Measurements from ENCODE around the gene IL18.

IL18 gene

GRCh38 chr11:112143597-112143996, 20.3 kb downstream of the IL18 start:
- WGBS (ENCODE audit: insufficient coverage), result 93% methylated on average over 2 of the region's 3 CpGs
- Histone ChIP-seq H3K27me3 (replicated peaks in 2 of 5; ENCODE audit: control insufficient read depth in 4 of 5, insufficient read depth in 5 of 5, low read length in 4 of 5) (no peaks in the 10 kb centered on the region), H3K4me3 (ENCODE audit: control insufficient read depth in 1 of 7, extremely low read depth in 1 of 7, insufficient read depth in 4 of 7, low read depth in 2 of 7, low read length in 6 of 7) (no peak overlapping the region), H3K27ac (ENCODE audit: insufficient read depth in 1 of 2, low read depth in 1 of 2, low read length in 2 of 2, poor library complexity in 1 of 2, severe bottlenecking in 2 of 2) (no peak overlapping the region), H3K36me3 (ENCODE audit: control insufficient read depth in 4 of 4, insufficient read depth in 4 of 4, low read length in 3 of 4) (peaks cover 7 to 53% (median 17%) of the 10 kb centered on the region in 4 experiments), H3K9me3 (ENCODE audit: control extremely low read depth in 1 of 5, control insufficient read depth in 4 of 5, insufficient read depth in 2 of 5, low read depth in 1 of 5, low read length in 4 of 5) (peaks cover 0 to 8% (median 4%) of the 10 kb centered on the region in 5 experiments), H3K4me1 (ENCODE audit: control extremely low read depth in 1 of 4, control insufficient read depth in 4 of 4, insufficient read depth in 4 of 4, low read length in 3 of 4) (no peaks in the 10 kb centered on the region)
- DNase-seq, result no peak
- ChIA-PET CTCF (interaction anchor here (1.8 kb wide), 1 partner anchor 31 kb away, joined by 4 read pairs; no protein-coding TSS in a partner anchor), POLR2A (no interaction called here)

- 100% methylated on average over 2 of the region's 4 CpGs for WGBS (ENCODE audit: insufficient coverage)
- no peaks in the 10 kb centered on the region for H3K27me3 ChIP-seq (replicated peaks in 2 of 5; ENCODE audit: control insufficient read depth in 4 of 5, insufficient read depth in 5 of 5, low read length in 4 of 5)
- POLR2A ChIA-PET, result no interaction called here
Observed at GRCh38 chr11:112134473-112134872, 29.4 kb downstream of the IL18 start.

GRCh38 chr11:112132737-112133136, 31.2 kb downstream of the IL18 start:
- POLR2A ChIA-PET, result no interaction called here
- Histone ChIP-seq H3K36me3 (ENCODE audit: control insufficient read depth in 4 of 4, insufficient read depth in 4 of 4, low read length in 3 of 4) (no peaks in the 10 kb centered on the region), H3K4me1 (ENCODE audit: control extremely low read depth in 1 of 4, control insufficient read depth in 4 of 4, insufficient read depth in 4 of 4, low read length in 3 of 4) (peaks cover 0 to 22% (median 13%) of the 10 kb centered on the region in 4 experiments), H3K9me3 (ENCODE audit: control extremely low read depth in 1 of 5, control insufficient read depth in 4 of 5, insufficient read depth in 2 of 5, low read depth in 1 of 5, low read length in 4 of 5) (no peaks in the 10 kb centered on the region), H3K4me3 (ENCODE audit: control insufficient read depth in 1 of 7, extremely low read depth in 1 of 7, insufficient read depth in 4 of 7, low read depth in 2 of 7, low read length in 6 of 7) (no peak overlapping the region), H3K27me3 (replicated peaks in 2 of 5; ENCODE audit: control insufficient read depth in 4 of 5, insufficient read depth in 5 of 5, low read length in 4 of 5) (no peaks in the 10 kb centered on the region), H3K27ac (ENCODE audit: insufficient read depth in 1 of 2, low read depth in 1 of 2, low read length in 2 of 2, poor library complexity in 1 of 2, severe bottlenecking in 2 of 2) (no peak overlapping the region)
- DNase-seq, result no peak
- 60% methylated on average over 1 of the region's 2 CpGs for WGBS (ENCODE audit: insufficient coverage)
- CTCF ChIA-PET, result interaction anchor here (7.1 kb wide), 1 partner anchor 21 kb away, joined by 45 read pairs; no protein-coding TSS in a partner anchor

More at GRCh38 chr11:112134473-112134872, 29.4 kb downstream of the IL18 start:
- CTCF ChIA-PET, result no interaction called here
- Histone ChIP-seq H3K9me3 (ENCODE audit: control extremely low read depth in 1 of 5, control insufficient read depth in 4 of 5, insufficient read depth in 2 of 5, low read depth in 1 of 5, low read length in 4 of 5) (no peaks in the 10 kb centered on the region), H3K4me1 (ENCODE audit: control extremely low read depth in 1 of 4, control insufficient read depth in 4 of 4, insufficient read depth in 4 of 4, low read length in 3 of 4) (peaks cover 0 to 11% (median 8%) of the 10 kb centered on the region in 4 experiments), H3K36me3 (ENCODE audit: control insufficient read depth in 4 of 4, insufficient read depth in 4 of 4, low read length in 3 of 4) (no peaks in the 10 kb centered on the region), H3K4me3 (ENCODE audit: control insufficient read depth in 1 of 7, extremely low read depth in 1 of 7, insufficient read depth in 4 of 7, low read depth in 2 of 7, low read length in 6 of 7) (no peak overlapping the region), H3K27ac (ENCODE audit: insufficient read depth in 1 of 2, low read depth in 1 of 2, low read length in 2 of 2, poor library complexity in 1 of 2, severe bottlenecking in 2 of 2) (no peak overlapping the region)
- DNase-seq, result no peak

- no peaks in the 10 kb centered on the region for H3K9me3 ChIP-seq (ENCODE audit: control extremely low read depth in 1 of 5, control insufficient read depth in 4 of 5, insufficient read depth in 2 of 5, low read depth in 1 of 5, low read length in 4 of 5)
- no peak overlapping the region for H3K4me3 ChIP-seq (ENCODE audit: control insufficient read depth in 1 of 7, extremely low read depth in 1 of 7, insufficient read depth in 4 of 7, low read depth in 2 of 7, low read length in 6 of 7)
- WGBS (ENCODE audit: insufficient coverage), result 21% methylated on average over 3 of the region's 5 CpGs
- DNase-seq, result peak; percentile 22 to 82 (median 73)
- peaks cover 0 to 22% (median 13%) of the 10 kb centered on the region in 4 experiments for H3K4me1 ChIP-seq (ENCODE audit: control extremely low read depth in 1 of 4, control insufficient read depth in 4 of 4, insufficient read depth in 4 of 4, low read length in 3 of 4)
- no peaks in the 10 kb centered on the region for H3K36me3 ChIP-seq (ENCODE audit: control insufficient read depth in 4 of 4, insufficient read depth in 4 of 4, low read length in 3 of 4)
- H3K27me3 ChIP-seq (replicated peaks in 2 of 5; ENCODE audit: control insufficient read depth in 4 of 5, insufficient read depth in 5 of 5, low read length in 4 of 5), result no peaks in the 10 kb centered on the region
- ChIA-PET CTCF (interaction anchor here (1.1 to 7.1 kb wide), 4 partner anchors 8 to 46 kb away, joined by 3 to 45 read pairs (median 6); partner anchors contain the start of gene BCO2), POLR2A (no interaction called here)
- H3K27ac ChIP-seq (ENCODE audit: insufficient read depth in 1 of 2, low read depth in 1 of 2, low read length in 2 of 2, poor library complexity in 1 of 2, severe bottlenecking in 2 of 2), result no peak overlapping the region
Observed at GRCh38 chr11:112129656-112130055, 34.2 kb downstream of the IL18 start.

- H3K9me3 ChIP-seq (ENCODE audit: control extremely low read depth in 1 of 5, control insufficient read depth in 4 of 5, insufficient read depth in 2 of 5, low read depth in 1 of 5, low read length in 4 of 5), result no peaks in the 10 kb centered on the region
- no peak overlapping the region for H3K4me3 ChIP-seq (ENCODE audit: control insufficient read depth in 1 of 7, extremely low read depth in 1 of 7, insufficient read depth in 4 of 7, low read depth in 2 of 7, low read length in 6 of 7)
- H3K27me3 ChIP-seq (replicated peaks in 2 of 5; ENCODE audit: control insufficient read depth in 4 of 5, insufficient read depth in 5 of 5, low read length in 4 of 5), result no peaks in the 10 kb centered on the region
- DNase-seq, result peak in 2 of 3 donors; percentile 23 to 27
- H3K27ac ChIP-seq (ENCODE audit: insufficient read depth in 1 of 2, low read depth in 1 of 2, low read length in 2 of 2, poor library complexity in 1 of 2, severe bottlenecking in 2 of 2), result no peak overlapping the region
- 89% methylated on average over 3 of the region's 3 CpGs for WGBS (ENCODE audit: insufficient coverage)
- CTCF ChIA-PET, result interaction anchor here (1.1 to 7.1 kb wide), 2 partner anchors 17 to 151 kb away, joined by 4 to 45 read pairs; no protein-coding TSS in a partner anchor
- H3K36me3 ChIP-seq (ENCODE audit: control insufficient read depth in 4 of 4, insufficient read depth in 4 of 4, low read length in 3 of 4), result no peaks in the 10 kb centered on the region
- H3K4me1 ChIP-seq (ENCODE audit: control extremely low read depth in 1 of 4, control insufficient read depth in 4 of 4, insufficient read depth in 4 of 4, low read length in 3 of 4), result peaks cover 0 to 22% (median 13%) of the 10 kb centered on the region in 4 experiments
- POLR2A ChIA-PET, result no interaction called here
Observed at GRCh38 chr11:112128483-112129121, 35.3 kb downstream of the IL18 start.

- DNase-seq, result no peak
- CTCF ChIA-PET, result interaction anchor here (1.3 to 7.1 kb wide), 2 partner anchors 15 to 105 kb away, joined by 4 to 45 read pairs; no protein-coding TSS in a partner anchor
- no peak overlapping the region for H3K27ac ChIP-seq (ENCODE audit: insufficient read depth in 1 of 2, low read depth in 1 of 2, low read length in 2 of 2, poor library complexity in 1 of 2, severe bottlenecking in 2 of 2)
- 100% methylated on average over 1 of the region's 2 CpGs for WGBS (ENCODE audit: insufficient coverage)
- H3K9me3 ChIP-seq (ENCODE audit: control extremely low read depth in 1 of 5, control insufficient read depth in 4 of 5, insufficient read depth in 2 of 5, low read depth in 1 of 5, low read length in 4 of 5), result no peaks in the 10 kb centered on the region
- H3K27me3 ChIP-seq (replicated peaks in 2 of 5; ENCODE audit: control insufficient read depth in 4 of 5, insufficient read depth in 5 of 5, low read length in 4 of 5), result no peaks in the 10 kb centered on the region
- H3K36me3 ChIP-seq (ENCODE audit: control insufficient read depth in 4 of 4, insufficient read depth in 4 of 4, low read length in 3 of 4), result no peaks in the 10 kb centered on the region
- POLR2A ChIA-PET, result no interaction called here
- peaks cover 0 to 19% (median 11%) of the 10 kb centered on the region in 4 experiments for H3K4me1 ChIP-seq (ENCODE audit: control extremely low read depth in 1 of 4, control insufficient read depth in 4 of 4, insufficient read depth in 4 of 4, low read length in 3 of 4)
- no peak overlapping the region for H3K4me3 ChIP-seq (ENCODE audit: control insufficient read depth in 1 of 7, extremely low read depth in 1 of 7, insufficient read depth in 4 of 7, low read depth in 2 of 7, low read length in 6 of 7)
Observed at GRCh38 chr11:112127056-112127455, 36.8 kb downstream of the IL18 start.

- peaks cover 0 to 14% (median 9%) of the 10 kb centered on the region in 4 experiments for H3K4me1 ChIP-seq (ENCODE audit: control extremely low read depth in 1 of 4, control insufficient read depth in 4 of 4, insufficient read depth in 4 of 4, low read length in 3 of 4)
- POLR2A ChIA-PET, result interaction anchor here (0.6 kb wide), 1 partner anchor 136 kb away, joined by 5 read pairs; no protein-coding TSS in a partner anchor
- no peak for DNase-seq
- H3K4me3 ChIP-seq (ENCODE audit: control insufficient read depth in 1 of 7, extremely low read depth in 1 of 7, insufficient read depth in 4 of 7, low read depth in 2 of 7, low read length in 6 of 7), result no peak overlapping the region
- WGBS (ENCODE audit: insufficient coverage), result 91% methylated on average over 4 of the region's 4 CpGs
- H3K36me3 ChIP-seq (ENCODE audit: control insufficient read depth in 4 of 4, insufficient read depth in 4 of 4, low read length in 3 of 4), result no peaks in the 10 kb centered on the region
- H3K9me3 ChIP-seq (ENCODE audit: control extremely low read depth in 1 of 5, control insufficient read depth in 4 of 5, insufficient read depth in 2 of 5, low read depth in 1 of 5, low read length in 4 of 5), result no peaks in the 10 kb centered on the region
- CTCF ChIA-PET, result no interaction called here
- H3K27me3 ChIP-seq (replicated peaks in 2 of 5; ENCODE audit: control insufficient read depth in 4 of 5, insufficient read depth in 5 of 5, low read length in 4 of 5), result no peaks in the 10 kb centered on the region
- H3K27ac ChIP-seq (ENCODE audit: insufficient read depth in 1 of 2, low read depth in 1 of 2, low read length in 2 of 2, poor library complexity in 1 of 2, severe bottlenecking in 2 of 2), result no peak overlapping the region
Observed at GRCh38 chr11:112123129-112123528, 40.8 kb downstream of the IL18 start.

All from common myeloid progenitor, CD34-positive (primary cell).